HepG2 (cell line): ENCODE measurements around the gene TLCD5. TPM values are rescaled to one million over a fixed set of nuclear protein-coding genes. Genes with fewer than 3 reads are reported as not detected.

Experiments
- ATAC-seq: fragments of 200-7000 bp; cut with Tn5 transposase; 3 replicates; pipeline ENCODE4 v1.9.1; 2020; ENCODE audit warnings: mild to moderate bottlenecking, moderate library complexity
- BruUV-seq: library from RNA; stranded (reverse); fragments of 400-500 nt; replicated peaks from 2 replicates; lab custom pipeline; 2021; lab: Mats Ljungman, UMichigan
- CTCF ChIA-PET: fragments of 300-600 bp; formaldehyde crosslinking; extraction: SDS; loops from one replicate; lab custom pipeline; 2021; ENCODE audit warnings: low total read pairs, inconsistent platforms, low intra/inter-chr PET ratio; lab: Yijun Ruan, JAX
- POLR2A ChIA-PET: fragments of 350-600 bp; sonication (Branson Sonifier 250); formaldehyde crosslinking; loops from one replicate; lab custom pipeline; 2020; ENCODE audit warnings: antibody characterized with exemption, inconsistent platforms; lab: Yijun Ruan, JAX
- DNase-seq: peaks from one replicate; pipeline ENCODE4 v3.0.0-alpha.2; 2015; ENCODE audit warnings: low spot score
- FAIRE-seq: peaks from 3 replicates; lab custom pipeline; 2011; peaks lifted over from hg19 to GRCh38; lab: Jason Lieb, UNC
- H2AFZ ChIP-seq: one replicate; pipeline ENCODE4 v1.6.1; 2011; ENCODE audit warnings: low read length, inconsistent platforms
- H3K27ac ChIP-seq: fragments of 300-600 bp; 3 replicates; pipeline ENCODE4 v1.8.0; 2011; ENCODE audit warnings: mixed run types, mild to moderate bottlenecking, mixed read lengths, low read length, inconsistent platforms; ENCODE audit not compliant: insufficient read depth; ENCODE audit errors: extremely low read length
- H3K27me3 ChIP-seq, 2 experiments: fragments of 200-600 bp in 1 of 2; 2 replicates in 1 of 2; 3 replicates in 1 of 2; pipeline versions ENCODE4 v1.6.0 to v1.8.0; 2011; ENCODE audit warnings: low read length in 2 of 2, mild to moderate bottlenecking in 2 of 2, moderate library complexity in 2 of 2, inconsistent platforms in 1 of 2; ENCODE audit not compliant: insufficient read depth in 2 of 2, control insufficient read depth in 1 of 2
- H3K36me3 ChIP-seq, 2 experiments: fragments of 200-600 bp in 1 of 2; replicated peaks in 1 of 2; 2 replicates in 1 of 2; 3 replicates in 1 of 2; pipeline versions ENCODE4 v1.5.1 to v1.8.0; 2011; ENCODE audit warnings: low read length in 2 of 2, inconsistent platforms in 1 of 2; ENCODE audit not compliant: insufficient read depth in 2 of 2, control insufficient read depth in 1 of 2
- H3K4me1 ChIP-seq: 2 replicates; pipeline ENCODE4 v1.5.1; 2012; ENCODE audit warnings: low read length, inconsistent platforms; ENCODE audit not compliant: insufficient read depth
- H3K4me2 ChIP-seq: 2 replicates; pipeline ENCODE4 v1.6.0; 2011; ENCODE audit warnings: low read depth, low read length, inconsistent platforms
- H3K4me3 ChIP-seq, 3 experiments: fragments of 200-600 bp in 1 of 3; sonication (generic), shearing (Covaris generic) in 1 of 3; replicated peaks in 1 of 3; 2 replicates each; pipeline ENCODE4 v1.5.1; 2011 to 2016; ENCODE audit warnings: low read length in 3 of 3, inconsistent platforms in 2 of 3, low read depth in 2 of 3, mild to moderate bottlenecking in 2 of 3, control low read depth in 1 of 3, mixed read lengths in 1 of 3; ENCODE audit not compliant: insufficient read depth in 1 of 3
- H3K79me2 ChIP-seq: one replicate; pipeline ENCODE4 v1.6.1; 2011; ENCODE audit warnings: low read length, inconsistent platforms; ENCODE audit not compliant: insufficient read depth
- H3K9ac ChIP-seq: 2 replicates; pipeline ENCODE4 v1.6.0; 2011; ENCODE audit warnings: mild to moderate bottlenecking, low read depth, low read length, inconsistent platforms; ENCODE audit not compliant: insufficient read depth
- H3K9me3 ChIP-seq: 2 replicates; pipeline ENCODE4 v1.5.1; 2012; ENCODE audit warnings: mild to moderate bottlenecking, low read length
- H4K20me1 ChIP-seq: 2 replicates; pipeline ENCODE4 v1.6.0; 2011; ENCODE audit warnings: inconsistent platforms, mild to moderate bottlenecking, low read length, moderate library complexity; ENCODE audit not compliant: insufficient read depth
- KDM2A ChIP-seq: sonication (generic); formaldehyde crosslinking; IDR thresholded peaks from 2 replicates; pipeline ENCODE4 v1.4.0; 2020; ENCODE audit warnings: low read depth, missing genetic modification reagents, borderline replicate concordance
- NR1H2 ChIP-seq: sonication (generic); formaldehyde crosslinking; IDR thresholded peaks from 2 replicates; pipeline ENCODE4 v1.8.1; 2022; ENCODE audit warnings: low read depth, missing genetic modification reagents, borderline replicate concordance
- NR2F6 ChIP-seq, 2 experiments: IDR thresholded peaks; 2 replicates each; pipeline ENCODE4 v1.6.1; 2016; ENCODE audit warnings: antibody characterized with exemption in 1 of 2, mild to moderate bottlenecking in 1 of 2
- RARA ChIP-seq: IDR thresholded peaks from 2 replicates; pipeline ENCODE4 v1.6.1; 2016; ENCODE audit warnings: missing genetic modification reagents, missing compliant biosample characterization
- SAP130 ChIP-seq: IDR thresholded peaks from 2 replicates; pipeline ENCODE4 v1.6.1; 2016; ENCODE audit warnings: low read depth
- SOX6 ChIP-seq, 2 experiments: fragments of 450-650 bp in 1 of 2; sonication (generic) in 1 of 2; formaldehyde crosslinking in 1 of 2; IDR thresholded peaks; 2 replicates each; pipeline versions ENCODE4 v1.4.0 to v1.6.1; 2017 to 2020; ENCODE audit warnings: antibody characterized with exemption in 1 of 2, mild to moderate bottlenecking in 1 of 2, missing genetic modification reagents in 1 of 2
- ZMYM3 ChIP-seq: sonication (generic); formaldehyde crosslinking; IDR thresholded peaks from 2 replicates; pipeline ENCODE4 v1.5.1; 2020; ENCODE audit warnings: mild to moderate bottlenecking, missing genetic modification reagents
- ZNF24 ChIP-seq: fragments of 450-650 bp; IDR thresholded peaks from 2 replicates; pipeline ENCODE4 v1.6.1; 2017; ENCODE audit warnings: antibody characterized with exemption, mild to moderate bottlenecking
- ZNF460 ChIP-seq: sonication (generic); formaldehyde crosslinking; IDR thresholded peaks from 2 replicates; pipeline ENCODE4 v1.5.1; 2020; ENCODE audit warnings: missing genetic modification reagents, mild to moderate bottlenecking, borderline replicate concordance
- ZNF841 ChIP-seq: sonication (generic); formaldehyde crosslinking; IDR thresholded peaks from 2 replicates; pipeline ENCODE4 v1.8.1; 2023; ENCODE audit warnings: missing genetic modification reagents, borderline replicate concordance
- WGBS: methylation state at CpG from one replicate; pipeline ENCODE4 v1.1.6; 2017; ENCODE audit warnings: low lambda C conversion rate; 5-methylcytosine and 5-hydroxymethylcytosine counted together
- in situ Hi-C: cut with HindIII; loops from 2 replicates; pipeline ENCODE4 v1.10.0; 2017; ENCODE audit warnings: low pct_unique_long_range_greater_than_20kb; ENCODE audit not compliant: extremely low pct_ligation_motif_present
- intact Hi-C: fragments of 100-400 bp; cut with micrococcal nuclease; formaldehyde crosslinking; loops from one replicate; pipeline ENCODE4 v1.10.0; 2022; ENCODE audit not compliant: unreplicated experiment
- polyA plus RNA-seq, 8 experiments: library from polyadenylated mRNA; depleted of rRNA in 3 of 8; stranded (reverse) in 7 of 8; unstranded in 1 of 8; fragments of >200 nt; fragmentation: Illumina TruSeq in 4 of 8; extraction: Trizol in 4 of 8; gene quantifications; 2 replicates each; pipeline versions ENCODE4 v1.2.1 to v1.2.3, GENCODE V29; 2011 to 2016; ENCODE audit warnings: low read depth in 4 of 8, missing spikeins in 1 of 8, mixed read lengths in 1 of 8; ENCODE audit not compliant: insufficient read depth in 1 of 8
- total RNA-seq, 5 experiments: library from RNA; depleted of rRNA; stranded (reverse); fragments of >200 nt; fragmentation: Illumina TruSeq; extraction: Trizol; gene quantifications; 2 replicates each; pipeline ENCODE4 v1.2.3, GENCODE V29; 2016; ENCODE audit warnings: low read depth in 1 of 5
- TF ChIP-seq, protein P1 (sequence below): sonication (generic); formaldehyde crosslinking; IDR thresholded peaks from 2 replicates; pipeline ENCODE4 v1.4.0; 2020; ENCODE audit warnings: missing genetic modification reagents, mild to moderate bottlenecking, borderline replicate concordance

TLCD5 gene
- total and polyA plus RNA-seq, 2 of the 13 experiments (the other 11 are each of a cell fraction or from before 2014, with no cell fraction given), result 6.1 to 7.6 TPM

DNA sequence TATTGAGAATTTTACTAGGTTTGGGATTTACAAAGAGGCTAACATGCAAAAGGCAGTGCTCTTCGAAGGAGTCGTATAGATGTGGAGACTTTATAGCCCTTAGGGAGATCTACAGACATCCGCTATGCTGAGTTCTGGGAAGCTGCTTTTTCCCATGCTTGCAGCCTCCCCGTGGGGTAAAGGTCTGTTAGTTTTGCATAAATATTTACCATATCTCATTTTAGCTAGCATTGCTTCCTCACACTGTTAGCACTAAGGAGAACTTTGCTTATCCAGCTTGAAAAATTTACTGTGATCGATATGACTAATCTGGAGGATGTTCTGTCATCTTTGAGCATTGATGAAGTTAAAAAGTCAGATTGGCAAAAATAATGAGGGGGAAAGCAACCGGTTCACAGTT is 29.7 kb downstream of the TLCD5 start (continued):
- TF ChIP-seq, protein P1, sequence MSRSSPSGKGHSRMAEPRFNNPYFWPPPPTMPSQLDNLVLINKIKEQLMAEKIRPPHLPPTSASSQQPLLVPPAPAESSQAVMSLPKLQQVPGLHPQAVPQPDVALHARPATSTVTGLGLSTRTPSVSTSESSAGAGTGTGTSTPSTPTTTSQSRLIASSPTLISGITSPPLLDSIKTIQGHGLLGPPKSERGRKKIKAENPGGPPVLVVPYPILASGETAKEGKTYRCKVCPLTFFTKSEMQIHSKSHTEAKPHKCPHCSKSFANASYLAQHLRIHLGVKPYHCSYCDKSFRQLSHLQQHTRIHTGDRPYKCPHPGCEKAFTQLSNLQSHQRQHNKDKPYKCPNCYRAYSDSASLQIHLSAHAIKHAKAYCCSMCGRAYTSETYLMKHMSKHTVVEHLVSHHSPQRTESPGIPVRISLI (CRISPR knock-in tag), result no peak
- TF ChIP-seq SOX6 (IDR thresholded peaks at IDR 0.05) (no peak), SOX6 (CRISPR knock-in tag; IDR thresholded peaks at IDR 0.05) (peak; percentile 14; the same call in 1 of the 2 replicates), KDM2A (CRISPR knock-in tag) (no peak), ZNF24 (peak; percentile 74; the same call in 1 of the 2 replicates), SAP130 (peak; percentile 33; the same call in 1 of the 2 replicates)

DNA sequence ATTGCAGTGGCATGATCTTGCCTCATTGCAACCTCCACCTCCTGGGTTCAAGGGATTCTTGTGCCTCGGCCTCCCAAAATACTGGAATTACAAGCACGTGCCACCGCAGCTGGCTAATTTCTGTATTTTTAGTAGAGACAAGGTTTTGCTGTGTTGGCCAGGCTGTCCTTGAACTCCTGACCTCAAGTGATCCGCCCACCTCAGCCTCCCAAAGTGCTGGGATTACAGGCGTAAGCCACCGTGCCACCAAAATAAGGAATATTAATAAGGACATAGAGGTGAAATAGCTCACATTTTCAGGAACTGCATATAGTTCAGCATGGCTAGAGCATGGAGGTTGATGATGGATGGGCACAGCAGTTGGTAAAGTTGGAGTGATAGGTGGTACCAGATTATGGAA is 32.5 kb downstream of the TLCD5 start:
- 96% methylated on average over 6 of the region's 6 CpGs for WGBS
- Histone ChIP-seq H3K36me3 (0 out of 5 replicates have a peak, but pooled peaks cover 0 to 1% of the 10 kb centered on the region in 2 experiments), H3K4me3 (no peak overlapping the region), H3K9ac (no peak overlapping the region), H3K9me3 (no peaks in the 10 kb centered on the region), H3K4me2 (no peak overlapping the region), H3K27me3 (no peaks in the 10 kb centered on the region)
- in situ Hi-C loops, result no loop called here
- TF ChIP-seq RARA (CRISPR knock-in tag) (peak; percentile 56), NR1H2 (CRISPR knock-in tag) (no peak), ZNF841 (CRISPR knock-in tag) (0 out of 2 replicates have a peak, but pooled peaks have one; percentile 34), NR2F6 (IDR thresholded peaks at IDR 0.05) (peak; percentile 34; the same call in 1 of the 2 replicates), NR2F6 (CRISPR knock-in tag; IDR thresholded peaks at IDR 0.05) (peak; percentile 40; the same call in 1 of the 2 replicates), ZMYM3 (CRISPR knock-in tag) (no peak), ZNF460 (peak; percentile 75; the same call in 1 of the 2 replicates)
- TF ChIP-seq, all 625 proteins: peak for 4
- H2AFZ ChIP-seq, result no peak overlapping the region
- FAIRE-seq (no peak), DNase-seq (no peak), ATAC-seq (no peak)
- H3K4me1 ChIP-seq, result peaks cover 47% of the 10 kb centered on the region
- intact Hi-C loops, result no loop called here
- ChIA-PET POLR2A (no interaction called here), CTCF (no interaction called here)
- no TSS peak for BruUV-seq
- H3K27ac ChIP-seq, result no peak overlapping the region
- H4K20me1 ChIP-seq, result peaks cover 24% of the 10 kb centered on the region; the same call in 1 of the 2 replicates
- peaks cover 95% of the 10 kb centered on the region for H3K79me2 ChIP-seq
